MG63 (cell line): ENCODE results near the gene NUB1. TPM values are rescaled to one million over a fixed set of nuclear protein-coding genes. Genes with fewer than 3 reads are reported as not detected.
"Not testable (repeated sequence)": the region's sequence is repeated elsewhere in the genome, so short reads cannot be mapped to it uniquely, and the experiment has no call there.

Experiments used
- DNase-seq: peaks from one replicate; pipeline ENCODE4 v3.0.0-alpha.2; 2020
- H3K27me3 ChIP-seq: fragments of 250-450 bp; sonication (Bioruptor Pico); 2 replicates; pipeline ENCODE4 v1.5.1; 2020; ENCODE audit warnings: mild to moderate bottlenecking, moderate library complexity
- H3K36me3 ChIP-seq: fragments of 250-450 bp; sonication (Bioruptor Pico); 2 replicates; pipeline ENCODE4 v1.5.1; 2020; ENCODE audit warnings: mild to moderate bottlenecking, moderate library complexity
- H3K4me3 ChIP-seq: fragments of 250-450 bp; sonication (Bioruptor Pico); 2 replicates; pipeline ENCODE4 v1.5.1; 2020; ENCODE audit warnings: mild to moderate bottlenecking, moderate library complexity
- H3K9me3 ChIP-seq: fragments of 250-450 bp; sonication (Bioruptor Pico); 2 replicates; pipeline ENCODE4 v1.5.1; 2020; ENCODE audit warnings: mild to moderate bottlenecking, moderate library complexity
- total RNA-seq: library from RNA; depleted of rRNA; stranded (reverse); fragments of >200 nt; shearing (Covaris generic); gene quantifications from 2 replicates; pipeline ENCODE4 v1.2.3, GENCODE V29; 2014; ENCODE audit warnings: low replicate concordance; rRNA removed

Gene NUB1, protein sequence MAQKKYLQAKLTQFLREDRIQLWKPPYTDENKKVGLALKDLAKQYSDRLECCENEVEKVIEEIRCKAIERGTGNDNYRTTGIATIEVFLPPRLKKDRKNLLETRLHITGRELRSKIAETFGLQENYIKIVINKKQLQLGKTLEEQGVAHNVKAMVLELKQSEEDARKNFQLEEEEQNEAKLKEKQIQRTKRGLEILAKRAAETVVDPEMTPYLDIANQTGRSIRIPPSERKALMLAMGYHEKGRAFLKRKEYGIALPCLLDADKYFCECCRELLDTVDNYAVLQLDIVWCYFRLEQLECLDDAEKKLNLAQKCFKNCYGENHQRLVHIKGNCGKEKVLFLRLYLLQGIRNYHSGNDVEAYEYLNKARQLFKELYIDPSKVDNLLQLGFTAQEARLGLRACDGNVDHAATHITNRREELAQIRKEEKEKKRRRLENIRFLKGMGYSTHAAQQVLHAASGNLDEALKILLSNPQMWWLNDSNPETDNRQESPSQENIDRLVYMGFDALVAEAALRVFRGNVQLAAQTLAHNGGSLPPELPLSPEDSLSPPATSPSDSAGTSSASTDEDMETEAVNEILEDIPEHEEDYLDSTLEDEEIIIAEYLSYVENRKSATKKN
- 23.1 and 43.2 TPM in 2 replicates for total RNA-seq

DNA sequence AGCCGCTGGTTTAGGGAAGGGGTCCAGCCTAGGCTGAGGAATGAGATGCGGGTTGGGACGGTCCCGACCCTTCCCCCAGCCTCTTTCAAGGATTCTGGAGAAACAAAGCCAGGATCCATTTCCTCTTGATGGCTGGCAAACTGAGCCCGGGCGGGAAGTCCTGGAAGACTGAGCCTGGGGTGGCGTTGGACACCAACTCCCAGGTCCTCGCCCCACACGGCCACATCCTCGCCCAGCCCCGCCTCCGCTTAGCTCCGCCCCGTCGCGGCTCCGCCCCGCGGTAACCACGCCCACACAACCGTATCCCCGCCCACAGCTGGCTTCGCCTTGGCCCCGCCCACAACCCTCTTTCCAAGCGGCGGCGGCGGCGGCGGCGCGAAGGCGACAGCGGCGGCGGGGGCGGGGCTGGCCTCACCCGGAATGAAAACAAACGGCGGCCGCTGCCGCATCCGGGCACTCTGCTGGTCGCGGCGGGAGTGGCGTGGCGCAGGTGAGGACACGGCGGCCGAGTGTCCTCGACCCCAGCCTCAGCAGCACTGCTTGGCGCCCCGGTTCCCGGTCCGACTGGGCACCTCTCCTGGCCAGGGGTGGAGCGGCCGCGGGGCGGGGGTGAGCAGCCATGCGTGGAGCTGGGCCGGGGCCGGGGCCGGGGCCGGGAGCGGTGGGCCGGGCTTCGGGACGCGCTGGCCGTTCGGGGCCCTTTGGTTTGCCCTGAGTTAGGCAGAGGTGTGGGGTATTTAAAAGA, at the start of gene NUB1:
TSS of gene NUB1 (plus strand) at position 456 of the 745 bp plus-strand sequence. CDS start 3,538 bp downstream, outside the sequence.
- Histone ChIP-seq H3K27me3 (no peaks in the 10 kb centered on the region), H3K4me3 (peak within 1 kb of the TSS; percentile 72), H3K36me3 (0 out of 2 replicates have a peak, but pooled peaks cover 10% of the 10 kb centered on the region), H3K9me3 (no peaks in the 10 kb centered on the region)
- peak; percentile 75 for DNase-seq

DNA sequence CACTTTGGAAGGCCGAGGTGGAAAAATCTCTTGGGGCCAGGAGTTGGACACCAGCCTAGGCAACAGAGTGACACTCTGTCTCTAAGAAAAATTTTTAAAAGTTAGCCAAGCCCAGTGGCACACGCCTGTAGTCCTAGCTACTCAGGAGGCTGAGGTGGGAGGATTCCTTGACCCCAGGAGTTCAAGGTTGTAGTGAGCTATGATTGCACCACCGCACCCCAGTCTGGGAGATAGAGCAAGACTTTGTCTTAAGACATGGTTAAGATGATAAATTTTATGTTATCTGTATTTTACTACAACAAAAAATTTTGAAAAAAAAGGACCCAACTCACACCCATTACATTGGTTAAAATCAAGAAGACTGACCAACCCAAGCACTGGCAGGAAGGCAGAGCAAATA, 48.8 kb upstream of the NUB1 start:
- Histone ChIP-seq H3K27me3 (no peaks in the 10 kb centered on the region), H3K4me3 (no peak overlapping the region), H3K36me3 (no peaks in the 10 kb centered on the region), H3K9me3 (no peaks in the 10 kb centered on the region)
- no peak for DNase-seq

DNA sequence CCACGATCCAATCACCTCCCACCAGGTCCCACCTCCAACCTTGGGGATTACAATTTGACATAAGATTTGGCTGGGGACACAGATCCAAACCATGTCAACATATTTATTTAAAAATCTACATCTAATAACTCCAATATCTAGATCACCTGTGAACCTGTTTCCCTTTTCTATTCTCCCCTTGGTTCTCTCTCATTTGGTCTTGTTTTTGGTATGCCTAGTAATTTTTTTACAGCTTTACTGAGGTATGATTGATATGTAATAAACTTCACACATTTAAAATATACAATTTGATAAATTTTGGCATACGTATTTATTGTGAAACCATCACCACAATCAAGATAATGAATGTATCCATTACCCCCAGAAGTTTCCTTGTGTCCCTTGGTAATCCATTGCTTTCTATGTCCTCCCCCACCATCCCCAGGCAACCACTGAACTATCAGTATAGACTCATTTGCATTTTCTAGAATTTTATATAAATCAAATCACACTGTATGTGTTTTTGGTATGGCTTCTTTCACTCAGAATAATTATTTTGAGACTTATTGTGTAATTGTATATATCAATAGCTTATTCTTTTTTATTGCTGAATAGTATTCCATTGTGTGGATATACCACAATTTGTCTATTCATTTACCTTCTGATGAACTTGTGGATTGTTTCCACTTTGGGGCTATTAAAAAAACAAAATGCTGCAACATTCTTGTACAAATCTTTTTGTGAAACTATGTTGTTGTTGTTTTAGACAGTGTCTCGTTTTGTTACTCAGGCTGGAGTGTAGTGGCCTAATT, 45.2 kb upstream of the NUB1 start:
- Histone ChIP-seq H3K4me3 (no peak overlapping the region), H3K27me3 (no peaks in the 10 kb centered on the region), H3K36me3 (no peaks in the 10 kb centered on the region), H3K9me3 (no peaks in the 10 kb centered on the region)
- no peak for DNase-seq

DNA sequence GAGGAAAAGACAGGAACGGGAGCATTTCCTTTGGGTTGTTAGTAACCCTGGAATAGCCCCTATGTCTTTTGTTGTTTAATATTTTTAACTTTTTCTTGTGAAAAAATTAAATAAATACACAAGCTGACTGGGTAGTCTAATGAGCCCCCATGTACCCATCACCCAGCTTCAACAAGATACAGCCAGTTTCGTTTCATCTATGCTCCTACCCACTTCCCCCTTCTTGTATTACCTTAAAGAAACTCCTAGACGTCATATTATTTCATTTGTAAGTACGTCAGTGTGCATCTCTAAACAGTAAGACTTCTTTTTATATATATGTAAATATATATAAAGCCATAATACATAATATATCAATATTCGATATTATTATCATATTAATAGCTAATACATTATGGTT, 42.8 kb upstream of the NUB1 start:
- H3K27me3 ChIP-seq, result peaks cover 2% of the 10 kb centered on the region; the same call in 1 of the 2 replicates
- H3K36me3 ChIP-seq, result no peaks in the 10 kb centered on the region
- H3K4me3 ChIP-seq, result no peak overlapping the region
- no peaks in the 10 kb centered on the region for H3K9me3 ChIP-seq
- DNase-seq, result no peak

DNA sequence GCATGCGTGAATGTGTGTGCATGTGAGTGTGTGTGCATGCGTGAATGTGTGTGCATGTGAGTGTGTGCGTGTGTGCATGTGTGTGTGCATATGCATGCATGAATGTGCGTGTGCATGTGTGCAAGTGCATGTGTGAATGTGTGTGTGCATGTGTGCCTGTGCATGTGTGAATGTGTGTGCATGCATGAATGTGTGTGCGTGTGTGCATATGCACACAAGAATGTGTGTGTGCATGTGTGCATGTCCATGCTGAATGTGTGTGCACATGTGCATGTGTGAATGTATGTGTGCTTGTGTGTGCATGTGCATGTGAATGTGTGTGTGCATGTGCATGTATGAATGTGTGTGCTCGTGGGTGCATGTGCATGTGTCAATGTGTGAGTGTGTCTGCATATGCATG, 42.1 kb upstream of the NUB1 start:
- no peak for DNase-seq
- peaks cover 2% of the 10 kb centered on the region; the same call in 1 of the 2 replicates for H3K27me3 ChIP-seq
- no peaks in the 10 kb centered on the region for H3K9me3 ChIP-seq
- no peak overlapping the region for H3K4me3 ChIP-seq
- no peaks in the 10 kb centered on the region for H3K36me3 ChIP-seq

DNA sequence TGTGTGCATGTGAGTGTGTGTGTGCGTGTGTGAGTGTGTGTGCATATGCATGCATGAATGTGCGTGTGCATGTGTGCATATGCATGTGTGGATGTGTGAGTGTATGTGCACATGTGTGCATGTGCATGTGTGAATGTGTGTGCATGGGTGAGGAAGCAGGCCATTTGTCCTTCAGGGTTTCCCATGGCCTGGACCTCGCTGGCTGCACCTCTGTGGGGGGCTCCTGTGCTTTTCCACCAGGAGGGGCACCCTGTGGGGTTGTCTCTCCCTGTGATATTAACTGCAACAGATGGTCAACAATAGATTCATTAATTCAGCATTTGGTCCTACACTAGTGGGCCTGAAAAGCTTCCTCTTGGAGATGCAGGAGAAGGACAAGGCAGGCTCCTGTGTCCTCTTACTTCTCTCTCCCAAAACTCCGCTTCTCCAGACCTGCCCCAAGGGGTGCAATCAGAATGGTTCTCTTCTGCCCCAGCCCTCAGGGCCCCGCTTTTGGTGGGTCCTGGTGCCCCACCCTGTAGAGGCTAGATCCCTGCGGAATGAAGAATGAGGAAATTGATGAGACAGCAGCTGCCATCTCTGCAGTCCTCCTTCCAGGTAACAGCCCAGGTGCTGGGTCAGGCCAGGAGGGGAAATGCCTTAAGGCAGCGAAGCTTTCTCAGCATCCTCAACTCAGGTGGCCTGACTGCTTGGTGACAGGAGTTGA, 41.5 kb upstream of the NUB1 start:
- Histone ChIP-seq H3K27me3 (peaks cover 2% of the 10 kb centered on the region; the same call in 1 of the 2 replicates), H3K9me3 (no peaks in the 10 kb centered on the region), H3K4me3 (no peak overlapping the region), H3K36me3 (no peaks in the 10 kb centered on the region)
- no peak for DNase-seq

DNA sequence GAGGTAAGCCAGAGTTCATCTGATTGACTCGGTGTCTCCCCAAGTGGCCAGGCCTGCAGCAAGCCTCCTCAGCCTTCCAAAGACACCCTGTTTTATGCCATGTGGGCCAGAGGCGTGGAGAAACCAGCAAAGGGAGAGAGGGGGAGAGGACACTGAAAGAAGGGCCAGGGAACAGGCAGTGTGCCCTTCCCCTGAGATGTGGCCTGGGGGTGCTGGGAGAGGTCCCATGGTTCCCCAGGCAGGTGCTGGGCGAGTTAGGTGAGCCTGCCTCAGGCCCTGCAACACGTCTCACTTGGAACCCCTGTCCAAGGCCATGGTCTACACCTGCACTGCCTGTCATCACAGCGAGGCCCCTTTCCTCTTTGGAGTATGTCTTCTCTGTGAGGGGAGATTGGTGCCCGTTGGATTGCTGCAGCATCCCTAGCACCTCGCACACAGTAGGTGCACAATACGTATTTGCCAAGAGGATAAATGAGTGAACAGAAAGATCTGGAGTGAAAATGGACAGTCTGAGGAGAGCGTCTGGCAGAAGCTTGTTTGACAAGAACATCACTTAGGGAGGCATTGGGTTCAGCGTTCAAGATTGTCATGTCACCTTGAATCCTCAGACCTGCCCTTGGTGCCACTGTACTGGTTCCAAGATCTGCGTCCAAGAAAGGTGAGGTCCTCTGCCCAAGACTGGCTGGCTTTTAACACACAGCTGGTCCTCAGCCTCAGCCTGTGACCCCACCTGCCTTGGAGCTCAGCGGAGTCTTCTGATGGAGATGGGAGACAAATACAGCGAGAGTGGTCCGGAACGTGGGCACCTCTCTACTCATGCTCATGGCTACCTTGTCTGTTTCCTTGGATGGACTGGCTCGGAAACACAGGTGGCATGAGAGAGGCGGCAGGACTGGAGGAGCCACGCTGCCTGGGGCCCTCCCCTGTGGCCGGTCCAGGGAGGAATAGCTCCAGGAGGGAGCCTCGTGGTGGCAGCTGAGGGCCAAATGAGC, 39.8 kb upstream of the NUB1 start:
- Histone ChIP-seq H3K4me3 (no peak overlapping the region), H3K36me3 (no peaks in the 10 kb centered on the region), H3K9me3 (no peaks in the 10 kb centered on the region), H3K27me3 (peaks cover 2% of the 10 kb centered on the region; the same call in 1 of the 2 replicates)
- no peak for DNase-seq

DNA sequence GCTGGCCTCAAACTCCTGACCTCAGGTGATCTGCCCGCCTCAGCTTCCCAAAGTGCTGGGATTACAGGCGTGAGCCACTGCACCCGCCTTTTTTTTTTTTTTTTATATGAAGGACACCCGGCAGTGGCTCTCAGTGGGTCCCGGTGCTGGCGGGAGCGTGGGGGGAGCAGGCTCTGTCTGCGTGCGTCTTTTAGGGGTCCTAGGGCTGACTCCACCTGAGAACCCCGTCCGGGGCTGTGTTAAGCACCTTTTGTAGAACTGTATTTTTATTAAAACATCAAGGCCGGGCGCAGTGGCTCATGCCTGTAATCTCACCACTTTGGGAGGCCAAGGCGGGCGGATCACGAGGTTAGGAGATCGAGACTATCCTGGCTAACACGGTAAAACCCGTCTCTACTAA, 37.4 kb upstream of the NUB1 start:
- H3K9me3 ChIP-seq, H3K36me3 ChIP-seq, H3K27me3 ChIP-seq, H3K4me3 ChIP-seq, DNase-seq: not testable (repeated sequence)

DNA sequence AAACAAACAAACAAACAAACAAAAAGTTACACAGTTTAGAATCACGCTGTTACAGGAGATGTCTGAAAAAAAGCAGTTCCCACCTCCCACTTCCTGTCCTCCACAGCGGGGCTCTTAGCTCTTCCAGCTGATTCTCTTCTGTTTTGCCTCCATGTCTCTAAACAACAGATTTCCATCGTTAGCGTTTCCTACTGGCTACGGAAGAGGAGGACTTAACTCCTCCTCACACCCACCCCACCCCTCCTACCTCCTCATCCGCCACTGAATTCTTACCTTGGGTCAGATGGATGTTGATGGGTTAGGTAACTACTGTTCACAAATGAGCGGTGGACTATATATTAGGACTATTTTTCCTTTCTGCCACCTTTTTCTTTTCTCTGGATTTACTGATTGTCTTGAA, 36.8 kb upstream of the NUB1 start:
- Histone ChIP-seq H3K36me3 (no peaks in the 10 kb centered on the region), H3K9me3 (no peaks in the 10 kb centered on the region), H3K4me3 (no peak overlapping the region), H3K27me3 (peaks cover 2% of the 10 kb centered on the region; the same call in 1 of the 2 replicates)
- DNase-seq, result no peak

DNA sequence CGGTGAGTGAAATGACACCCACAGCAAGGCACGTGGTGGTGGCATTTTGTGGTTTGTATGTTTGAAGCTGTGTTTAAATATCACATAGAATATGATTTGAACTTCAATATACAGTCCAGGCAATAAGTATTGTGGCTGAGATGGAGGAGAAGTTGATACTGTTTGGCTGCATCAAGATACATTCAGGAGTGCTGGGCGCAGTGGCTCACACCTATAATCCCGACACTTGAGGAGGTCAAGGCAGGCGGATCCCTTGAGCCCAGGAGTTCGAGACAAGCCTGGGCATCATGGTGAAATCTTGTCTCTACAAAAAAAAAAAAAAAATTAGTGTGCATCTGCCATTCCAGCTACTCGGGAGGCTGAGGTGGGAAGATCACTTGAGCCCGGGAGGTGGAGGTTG, 35.2 kb upstream of the NUB1 start:
- no peak overlapping the region for H3K4me3 ChIP-seq
- H3K9me3 ChIP-seq, result no peaks in the 10 kb centered on the region
- H3K36me3 ChIP-seq, result no peaks in the 10 kb centered on the region
- peaks cover 2% of the 10 kb centered on the region; the same call in 1 of the 2 replicates for H3K27me3 ChIP-seq
- DNase-seq, result no peak

DNA sequence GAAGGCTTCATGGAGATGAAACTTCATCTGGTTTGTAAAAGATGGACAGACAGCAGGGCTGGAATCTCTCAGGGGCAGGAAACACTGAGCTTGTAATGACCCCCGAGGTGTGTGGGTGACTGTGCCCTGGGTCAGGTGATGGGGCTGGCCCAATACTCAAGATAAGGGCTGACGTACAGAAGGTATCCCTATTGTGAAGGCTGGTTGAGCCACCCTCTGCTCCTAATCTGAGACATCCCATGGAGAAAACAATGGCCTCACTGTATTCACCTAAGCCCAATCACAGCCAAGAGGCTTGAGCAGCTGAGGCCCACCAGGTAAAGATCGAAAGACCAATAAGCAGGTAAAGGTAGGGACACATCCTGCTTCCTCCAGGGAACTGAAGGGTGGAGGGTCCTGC, 34.8 kb upstream of the NUB1 start:
- Histone ChIP-seq H3K9me3 (no peaks in the 10 kb centered on the region), H3K36me3 (no peaks in the 10 kb centered on the region), H3K27me3 (peaks cover 2% of the 10 kb centered on the region; the same call in 1 of the 2 replicates), H3K4me3 (no peak overlapping the region)
- no peak for DNase-seq

DNA sequence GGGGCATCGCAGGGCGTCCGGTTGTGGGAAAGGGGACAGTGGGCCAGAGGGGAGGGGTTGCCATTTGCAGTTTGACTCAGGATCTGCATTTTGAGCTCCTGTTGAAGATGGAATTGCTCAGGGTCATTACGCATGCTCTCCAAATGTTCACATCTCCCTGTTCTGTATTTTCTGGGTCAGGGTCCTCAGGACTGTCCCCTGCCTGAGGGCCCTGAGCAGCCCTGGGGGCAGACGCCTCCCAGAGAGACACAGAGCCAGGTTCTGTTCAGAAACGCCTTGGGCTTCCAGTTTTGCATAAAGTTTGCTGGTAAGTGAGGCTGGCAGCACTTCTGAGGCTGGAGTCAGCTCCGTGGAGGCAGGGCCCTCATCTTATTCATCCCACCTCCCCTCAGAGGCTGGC, 34.1 kb upstream of the NUB1 start:
- H3K9me3 ChIP-seq, result no peaks in the 10 kb centered on the region
- no peak for DNase-seq
- no peaks in the 10 kb centered on the region for H3K36me3 ChIP-seq
- H3K27me3 ChIP-seq, result peaks cover 2% of the 10 kb centered on the region; the same call in 1 of the 2 replicates
- no peak overlapping the region for H3K4me3 ChIP-seq

DNA sequence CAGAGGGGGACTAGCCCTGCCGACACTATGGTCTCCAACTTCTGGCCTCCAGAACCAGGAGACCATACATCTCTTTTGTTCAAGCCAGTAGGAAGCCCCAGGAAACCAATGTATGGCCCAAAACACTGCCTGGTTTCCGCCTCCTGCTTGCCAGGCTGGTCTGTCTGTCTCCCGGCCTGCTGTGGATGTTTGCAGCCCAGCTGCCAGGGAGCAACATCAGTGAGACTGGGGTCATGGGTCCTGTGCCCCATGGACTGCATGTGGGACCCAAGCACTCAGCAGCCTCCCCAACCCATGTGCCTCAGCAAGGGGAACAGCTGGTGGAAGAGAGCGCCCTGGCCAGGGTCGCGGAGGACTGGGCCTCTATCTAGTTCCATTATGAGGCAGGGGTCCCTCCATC, 33.4 kb upstream of the NUB1 start:
- H3K4me3 ChIP-seq, result no peak overlapping the region
- DNase-seq, result no peak
- H3K27me3 ChIP-seq, result no peaks in the 10 kb centered on the region
- H3K9me3 ChIP-seq, result no peaks in the 10 kb centered on the region
- no peaks in the 10 kb centered on the region for H3K36me3 ChIP-seq

DNA sequence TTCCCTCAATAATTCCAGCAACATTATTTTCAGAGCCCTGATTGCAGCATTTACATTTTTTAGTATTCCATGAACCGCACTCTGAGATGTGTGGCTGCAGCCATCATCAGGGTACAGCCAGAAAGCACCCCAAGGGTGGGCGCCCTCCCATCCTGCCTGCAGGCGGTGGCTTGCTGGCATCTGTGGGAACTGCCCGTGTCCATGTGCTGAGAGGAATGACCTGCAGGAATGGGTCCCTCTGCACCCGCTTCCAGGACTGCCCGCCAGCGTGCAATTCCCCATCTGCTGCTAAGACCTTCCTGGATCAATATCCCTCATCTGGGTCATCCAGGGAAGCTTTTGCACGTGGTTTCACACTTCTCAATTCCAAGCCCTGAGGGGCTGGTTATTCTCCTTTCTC, 32.8 kb upstream of the NUB1 start:
- Histone ChIP-seq H3K9me3 (no peaks in the 10 kb centered on the region), H3K4me3 (no peak overlapping the region), H3K27me3 (no peaks in the 10 kb centered on the region), H3K36me3 (no peaks in the 10 kb centered on the region)
- DNase-seq, result no peak

DNA sequence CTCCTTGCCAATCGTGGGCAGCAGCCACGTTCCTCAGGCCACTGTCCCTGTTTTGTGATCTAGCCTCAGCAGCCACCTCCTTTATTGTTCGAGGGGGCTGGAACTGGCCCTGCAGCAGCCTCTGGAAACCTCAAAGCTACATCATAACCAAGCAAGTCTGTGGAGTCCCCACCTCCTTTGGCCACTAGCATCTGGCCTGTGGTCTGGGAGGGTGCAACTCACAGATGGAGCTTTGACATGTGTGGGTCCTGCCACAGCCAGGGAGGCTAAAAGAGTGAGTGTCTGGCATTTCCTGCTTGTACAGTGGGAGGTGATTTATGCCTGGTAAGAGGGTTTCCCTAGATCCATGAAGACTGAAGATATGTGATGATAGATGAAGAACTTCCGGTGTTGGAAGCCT, 32.3 kb upstream of the NUB1 start:
- Histone ChIP-seq H3K9me3 (no peaks in the 10 kb centered on the region), H3K36me3 (no peaks in the 10 kb centered on the region), H3K4me3 (no peak overlapping the region), H3K27me3 (no peaks in the 10 kb centered on the region)
- DNase-seq, result no peak
